ENCODE data around the gene NUDT7. TPM values are rescaled to one million over a fixed set of nuclear protein-coding genes. Genes with fewer than 3 reads are reported as not detected.

The NUDT7 gene
- total RNA-seq, 6 donors from 2014 or later, result 3.1 to 24.1 (median 6.8) TPM

GRCh38 chr16:77788181-77789084 is 66.1 kb downstream of the NUDT7 start, which contains the start of gene VAT1L:
TSS of gene VAT1L (plus strand) at chr16:77788564. CDS start at chr16:77788683, 119 bp downstream.
- 0 to 1% methylated on average over 1 to 66 of the region's 78 CpGs for WGBS, 2 donors
- H3K27me3 ChIP-seq, result peaks cover 0 to 24% (median 12%) of the 10 kb centered on the region in 4 donors

GRCh38 chr16:77789085-77790008 is 67.0 kb downstream of the NUDT7 start:
- peak overlapping the region in 3 of 4 donors; percentile 34 to 48 (median 47) for H3K4me3 ChIP-seq
- no peak for TF ChIP-seq POLR2AphosphoS5 (IDR thresholded peaks at IDR 0.05)
- TF ChIP-seq POLR2A (IDR thresholded peaks at IDR 0.05), result no peak
- TF ChIP-seq EP300 (IDR thresholded peaks at IDR 0.05), result no peak
- no peak for TF ChIP-seq CTCF (IDR thresholded peaks at IDR 0.05)
- H3K36me3 ChIP-seq, result no peaks in the 10 kb centered on the region
- WGBS, 2 donors, result 6 to 7% methylated on average over 18 to 34 of the region's 34 CpGs
- H3K4me1 ChIP-seq, result peaks cover 11 to 17% (median 15%) of the 10 kb centered on the region in 4 donors
- H3K9me3 ChIP-seq, result no peaks in the 10 kb centered on the region
- H3K27ac ChIP-seq, result no peak overlapping the region
- ATAC-seq (ENCODE audit: low FRiP score in 2 of 2), result no peak
- DNase-seq, result peak in 1 of 2 donors; percentile 22
- H3K27me3 ChIP-seq, result peaks cover 0 to 24% (median 12%) of the 10 kb centered on the region in 4 donors

More at GRCh38 chr16:77788181-77789084, 66.1 kb downstream of the NUDT7 start, which contains the start of gene VAT1L:
- Histone ChIP-seq H3K9me3 (no peaks in the 10 kb centered on the region), H3K36me3 (no peaks in the 10 kb centered on the region), H3K4me1 (peaks cover 11 to 17% (median 15%) of the 10 kb centered on the region in 4 donors), H3K27ac (no peak within 1 kb of the TSS), H3K4me3 (peak within 1 kb of the TSS; percentile 28 to 48 (median 40))
- ATAC-seq (ENCODE audit: low FRiP score in 2 of 2) (peak in 1 of 2 donors; percentile 84), DNase-seq (peak in 1 of 2 donors; percentile 86)
- TF ChIP-seq EP300 (IDR thresholded peaks at IDR 0.05) (no peak), POLR2A (IDR thresholded peaks at IDR 0.05) (no peak)

- Histone ChIP-seq H3K27ac (no peak overlapping the region), H3K36me3 (no peaks in the 10 kb centered on the region), H3K9me3 (no peaks in the 10 kb centered on the region), H3K27me3 (peaks cover 0 to 24% (median 12%) of the 10 kb centered on the region in 4 donors), H3K4me3 (no peak overlapping the region), H3K4me1 (peaks cover 11 to 17% (median 15%) of the 10 kb centered on the region in 4 donors)
- TF ChIP-seq EP300 (IDR thresholded peaks at IDR 0.05) (no peak), POLR2AphosphoS5 (IDR thresholded peaks at IDR 0.05) (no peak), POLR2A (IDR thresholded peaks at IDR 0.05) (no peak), CTCF (IDR thresholded peaks at IDR 0.05) (no peak)
- ATAC-seq (ENCODE audit: low FRiP score in 2 of 2) (no peak), DNase-seq (no peak)
- 9 to 28% methylated on average over 5 to 11 of the region's 11 CpGs for WGBS, 2 donors
Observed at GRCh38 chr16:77790009-77790372, 67.7 kb downstream of the NUDT7 start.

GRCh38 chr16:77790912-77791311 is 68.6 kb downstream of the NUDT7 start:
- H3K4me1 ChIP-seq, result peaks cover 11 to 17% (median 15%) of the 10 kb centered on the region in 4 donors
- H3K9me3 ChIP-seq, result no peaks in the 10 kb centered on the region
- DNase-seq, result no peak
- TF ChIP-seq EP300 (IDR thresholded peaks at IDR 0.05), result no peak
- no peak for TF ChIP-seq CTCF (IDR thresholded peaks at IDR 0.05)
- no peak for TF ChIP-seq POLR2A (IDR thresholded peaks at IDR 0.05)
- no peak for TF ChIP-seq POLR2AphosphoS5 (IDR thresholded peaks at IDR 0.05)
- H3K4me3 ChIP-seq, result no peak overlapping the region
- ATAC-seq (ENCODE audit: low FRiP score in 2 of 2), result no peak
- 82 to 90% methylated on average over 3 of the region's 3 CpGs for WGBS, 2 donors
- H3K27me3 ChIP-seq, result peaks cover 0 to 24% (median 12%) of the 10 kb centered on the region in 4 donors
- H3K36me3 ChIP-seq, result no peaks in the 10 kb centered on the region
- no peak overlapping the region for H3K27ac ChIP-seq

Other genes starting within 250 kb of the NUDT7 start
- under 1 TPM in 4 of 6 donors, not detected in 2; under 0.01 to 0.59 (median 0.27) TPM for gene VAT1L, start 66.0 kb downstream of the NUDT7 start, total RNA-seq